ENCODE data around the gene CYP24A1. TPM values are rescaled to one million over a fixed set of nuclear protein-coding genes. Genes with fewer than 3 reads are reported as not detected.

Gene CYP24A1
- total and polyA plus RNA-seq, 11 donors = not detected

DNA sequence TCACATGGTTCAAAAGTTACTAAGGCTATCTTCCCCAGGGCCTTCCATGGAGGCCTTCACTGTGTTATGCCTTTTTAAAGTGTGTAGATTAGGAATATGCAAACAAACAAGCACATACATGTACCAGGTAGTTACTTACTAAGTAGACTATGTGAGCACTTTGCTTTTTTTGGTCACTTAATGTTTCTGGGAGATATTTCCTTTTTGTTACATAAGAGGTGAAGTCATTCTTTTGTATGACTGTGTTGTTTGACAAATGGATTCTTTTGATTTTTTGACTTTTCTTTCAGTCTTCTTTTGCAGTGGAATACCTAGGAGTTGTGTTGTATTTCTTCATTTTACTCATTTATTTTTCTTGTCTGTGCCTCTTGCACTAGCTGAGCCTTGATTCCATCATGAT is 63.7 kb downstream of the CYP24A1 start:
- intact Hi-C loops (cut with DNase I) = no loop called here

DNA sequence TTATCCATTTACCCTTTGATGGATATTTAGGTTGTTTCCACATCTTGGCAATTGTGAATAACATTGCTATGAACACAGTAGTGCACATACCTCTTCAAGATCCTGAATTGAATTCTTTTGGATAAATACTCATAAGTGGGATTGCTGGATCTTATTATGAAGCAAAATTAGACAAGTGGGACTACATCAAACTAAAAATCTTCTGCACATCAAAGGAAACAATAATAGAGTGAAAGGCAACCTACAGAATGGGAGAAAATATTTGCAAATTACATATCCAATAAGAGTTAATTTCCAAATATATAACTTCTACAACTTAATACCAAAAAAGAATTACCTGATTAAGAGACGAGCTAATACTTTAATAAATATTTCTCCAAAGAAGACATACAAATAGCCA is 65.0 kb downstream of the CYP24A1 start:
- H3K36me3 ChIP-seq = no peaks in the 10 kb centered on the region
- intact Hi-C loops (cut with DNase I) = no loop called here
- peaks cover 0 to 7% (median 0%) of the 10 kb centered on the region in 12 donors for H3K4me1 ChIP-seq
- TF ChIP-seq, protein P1, sequence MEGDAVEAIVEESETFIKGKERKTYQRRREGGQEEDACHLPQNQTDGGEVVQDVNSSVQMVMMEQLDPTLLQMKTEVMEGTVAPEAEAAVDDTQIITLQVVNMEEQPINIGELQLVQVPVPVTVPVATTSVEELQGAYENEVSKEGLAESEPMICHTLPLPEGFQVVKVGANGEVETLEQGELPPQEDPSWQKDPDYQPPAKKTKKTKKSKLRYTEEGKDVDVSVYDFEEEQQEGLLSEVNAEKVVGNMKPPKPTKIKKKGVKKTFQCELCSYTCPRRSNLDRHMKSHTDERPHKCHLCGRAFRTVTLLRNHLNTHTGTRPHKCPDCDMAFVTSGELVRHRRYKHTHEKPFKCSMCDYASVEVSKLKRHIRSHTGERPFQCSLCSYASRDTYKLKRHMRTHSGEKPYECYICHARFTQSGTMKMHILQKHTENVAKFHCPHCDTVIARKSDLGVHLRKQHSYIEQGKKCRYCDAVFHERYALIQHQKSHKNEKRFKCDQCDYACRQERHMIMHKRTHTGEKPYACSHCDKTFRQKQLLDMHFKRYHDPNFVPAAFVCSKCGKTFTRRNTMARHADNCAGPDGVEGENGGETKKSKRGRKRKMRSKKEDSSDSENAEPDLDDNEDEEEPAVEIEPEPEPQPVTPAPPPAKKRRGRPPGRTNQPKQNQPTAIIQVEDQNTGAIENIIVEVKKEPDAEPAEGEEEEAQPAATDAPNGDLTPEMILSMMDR (IDR thresholded peaks at IDR 0.05) = no peak
- TF ChIP-seq POLR2A (IDR thresholded peaks at IDR 0.05) = no peak
- DNase-seq = no peak
- H3K27ac ChIP-seq = no peak overlapping the region
- H3K9me3 ChIP-seq = no peaks in the 10 kb centered on the region
- H3K4me3 ChIP-seq = no peak overlapping the region
- H3K27me3 ChIP-seq = peaks cover 0 to 15% (median 0%) of the 10 kb centered on the region in 9 donors
- ATAC-seq = no peak
- WGBS, 4 donors = 90 to 96% (median 93%) methylated on average over 1 of the region's 1 CpG

More for the DNA sequence above, 63.7 kb downstream of the CYP24A1 start:
- TF ChIP-seq POLR2A (IDR thresholded peaks at IDR 0.05) = no peak
- TF ChIP-seq, protein P1 (IDR thresholded peaks at IDR 0.05) = no peak
- Histone ChIP-seq H3K4me3 (no peak overlapping the region), H3K9me3 (no peaks in the 10 kb centered on the region), H3K4me1 (peaks cover 0 to 7% (median 0%) of the 10 kb centered on the region in 12 donors), H3K36me3 (no peaks in the 10 kb centered on the region), H3K27ac (no peak overlapping the region), H3K27me3 (peaks cover 0 to 9% (median 0%) of the 10 kb centered on the region in 9 donors)
- DNase-seq (no peak), ATAC-seq (no peak)

GRCh38 chr20:54108326-54108642 is 65.5 kb downstream of the CYP24A1 start:
- no peak for TF ChIP-seq POLR2A (IDR thresholded peaks at IDR 0.05)
- TF ChIP-seq, protein P1 (IDR thresholded peaks at IDR 0.05) = no peak
- intact Hi-C loops (cut with DNase I) = no loop called here
- no peaks in the 10 kb centered on the region for H3K36me3 ChIP-seq
- no peak for DNase-seq
- no peak for ATAC-seq
- H3K9me3 ChIP-seq = no peaks in the 10 kb centered on the region
- no peak overlapping the region for H3K27ac ChIP-seq
- H3K4me3 ChIP-seq = no peak overlapping the region
- peaks cover 0 to 17% (median 0%) of the 10 kb centered on the region in 9 donors for H3K27me3 ChIP-seq
- peaks cover 0 to 7% (median 0%) of the 10 kb centered on the region in 12 donors for H3K4me1 ChIP-seq

- peaks cover 0 to 7% (median 0%) of the 10 kb centered on the region in 12 donors for H3K4me1 ChIP-seq
- DNase-seq (no peak), ATAC-seq (no peak)
- peaks cover 0 to 17% (median 0%) of the 10 kb centered on the region in 9 donors for H3K27me3 ChIP-seq
- no peaks in the 10 kb centered on the region for H3K9me3 ChIP-seq
- no peak overlapping the region for H3K27ac ChIP-seq
- TF ChIP-seq, protein P1 (IDR thresholded peaks at IDR 0.05) = no peak
- no peak for TF ChIP-seq POLR2A (IDR thresholded peaks at IDR 0.05)
- intact Hi-C loops (cut with DNase I) = no loop called here
- no peak overlapping the region for H3K4me3 ChIP-seq
- H3K36me3 ChIP-seq = no peaks in the 10 kb centered on the region
- 48 to 64% (median 57%) methylated on average over 7 of the region's 7 CpGs for WGBS, 4 donors
Measured at GRCh38 chr20:54107600-54108325, 66.0 kb downstream of the CYP24A1 start.

All from heart left ventricle (tissue), 16 donors.